A549 (cell line): ENCODE results near the gene BABAM2.

Experiments
- CBX8 ChIP-seq: fragments of 200-600 bp; sonication (generic); IDR thresholded peaks from 2 replicates; pipeline ENCODE4 v1.6.1; 2016
- CEBPB ChIP-seq, 2 experiments: fragments of >200 bp in 1 of 2; sonication (Bioruptor Twin) in 1 of 2; formaldehyde crosslinking in 1 of 2; IDR thresholded peaks; 2 replicates each; pipeline ENCODE4 v1.6.1; 2012 to 2016
- CTCF ChIP-seq: fragments of >200 bp; sonication (Bioruptor Twin); formaldehyde crosslinking; IDR thresholded peaks from 3 replicates; pipeline ENCODE4 v1.5.1; 2016
- ELK1 ChIP-seq: fragments of 150-350 bp; IDR thresholded peaks from 2 replicates; pipeline ENCODE4 v1.6.1; 2014; ENCODE audit warnings: low read depth, mild to moderate bottlenecking, low read length
- EP300 ChIP-seq, 2 experiments: fragments of >200 bp; sonication (Bioruptor Twin); formaldehyde crosslinking; IDR thresholded peaks; 2 replicates in 1 of 2; 3 replicates in 1 of 2; pipeline ENCODE4 v1.6.1; 2016 to 2017
- FOSL2 ChIP-seq, 2 experiments: fragments of 450-650 bp in 1 of 2; fragments of >200 bp in 1 of 2; sonication (Bioruptor Twin) in 1 of 2; formaldehyde crosslinking; IDR thresholded peaks; 2 replicates each; pipeline versions ENCODE4 v1.5.0 to v1.6.1; 2016 to 2020; ENCODE audit warnings: mild to moderate bottlenecking in 1 of 2, moderate library complexity in 1 of 2
- MAX ChIP-seq: IDR thresholded peaks from 2 replicates; pipeline ENCODE4 v1.6.1; 2012
- MYC ChIP-seq: IDR thresholded peaks from 2 replicates; pipeline ENCODE4 v1.6.1; 2012; ENCODE audit warnings: mild to moderate bottlenecking, inconsistent platforms, low read length, improper control_type of control experiment, borderline replicate concordance
- PBX3 ChIP-seq: IDR thresholded peaks from 2 replicates; pipeline ENCODE4 v1.6.1; 2012
- POLR2A ChIP-seq: IDR thresholded peaks from 2 replicates; pipeline ENCODE4 v1.6.1; 2012; ENCODE audit warnings: mild to moderate bottlenecking, low read length
- RAD21 ChIP-seq, 2 experiments: fragments of >200 bp in 1 of 2; sonication (Bioruptor Twin) in 1 of 2; formaldehyde crosslinking in 1 of 2; IDR thresholded peaks in 1 of 2; conservative IDR thresholded peaks in 1 of 2; 2 replicates in 1 of 2; 3 replicates in 1 of 2; pipeline ENCODE4 v1.6.1; 2012 to 2018; ENCODE audit warnings: inconsistent platforms in 1 of 2
- SMC3 ChIP-seq: fragments of >200 bp; sonication (Bioruptor Twin); formaldehyde crosslinking; IDR thresholded peaks from 3 replicates; pipeline ENCODE4 v1.6.1; 2018; ENCODE audit warnings: inconsistent platforms
- USF2 ChIP-seq: fragments of 450-650 bp; IDR thresholded peaks from 2 replicates; pipeline ENCODE4 v1.6.1; 2014; ENCODE audit warnings: antibody characterized with exemption
- ZFP36 ChIP-seq: fragments of 450-650 bp; IDR thresholded peaks from 2 replicates; pipeline ENCODE4 v1.6.1; 2014; ENCODE audit warnings: borderline replicate concordance; ENCODE audit not compliant: partially characterized antibody

- TF ChIP-seq EP300 (IDR thresholded peaks at IDR 0.05) (no peak), CTCF (no peak), ZFP36 (no peak), SMC3 (peak; percentile 21; the same call in 2 of the 3 replicates), CEBPB (IDR thresholded peaks at IDR 0.05) (no peak), POLR2A (no peak), RAD21 (conservative IDR thresholded peaks at IDR 0.05 in 1 of 2, IDR thresholded peaks at IDR 0.05 in 1 of 2) (peak; percentile 26 to 28; a peak in 3 of 5 replicates), ELK1 (no peak), MAX (peak; percentile 70; the same call in 1 of the 2 replicates), USF2 (no peak), FOSL2 (IDR thresholded peaks at IDR 0.05) (peak; percentile 68), FOSL2 (CRISPR knock-in tag; IDR thresholded peaks at IDR 0.05) (peak; percentile 77), MYC (no peak), PBX3 (no peak), CBX8 (no peak)
Observed at GRCh38 chr2:28269019-28269784, 378.7 kb downstream of the BABAM2 start.
